MCF 10A (cell line): ENCODE measurements around the gene MOB2. TPM values are rescaled to one million over a fixed set of nuclear protein-coding genes. Genes with fewer than 3 reads are reported as not detected.

Experiments used
- BruUV-seq: library from RNA; stranded (reverse); fragments of 400-500 nt; replicated peaks from 2 replicates; lab custom pipeline; 2021; lab: Mats Ljungman, UMichigan
- CTCF ChIA-PET: fragments of 300-600 bp; sonication (Branson Sonifier 250); formaldehyde crosslinking; extraction: SDS; loops from one replicate; lab custom pipeline; 2021; ENCODE audit warnings: antibody characterized with exemption, inconsistent platforms; lab: Yijun Ruan, JAX
- POLR2A ChIA-PET: fragments of 300-600, 350-650 bp; sonication (Branson Sonifier 250); formaldehyde crosslinking; extraction: SDS; loops from one replicate; lab custom pipeline; 2020; ENCODE audit warnings: antibody characterized with exemption, inconsistent platforms; lab: Yijun Ruan, JAX
- DNase-seq: peaks from one replicate; pipeline ENCODE4 v3.0.0-alpha.2; 2018; ENCODE audit not compliant: unreplicated experiment
- H3K27ac Mint-ChIP-seq: one replicate; pipeline ENCODE4 v1.8.0; 2022; ENCODE audit warnings: mild to moderate bottlenecking, low read depth, mixed read lengths; ENCODE audit not compliant: unreplicated experiment
- H3K27me3 Mint-ChIP-seq: one replicate; pipeline ENCODE4 v1.8.0; 2022; ENCODE audit warnings: mixed read lengths; ENCODE audit not compliant: insufficient read depth, unreplicated experiment
- H3K36me3 Mint-ChIP-seq: one replicate; pipeline ENCODE4 v1.8.0; 2022; ENCODE audit warnings: mild to moderate bottlenecking, moderate library complexity, mixed read lengths; ENCODE audit not compliant: insufficient read depth, unreplicated experiment
- H3K4me1 Mint-ChIP-seq: one replicate; pipeline ENCODE4 v1.8.0; 2022; ENCODE audit warnings: mixed read lengths; ENCODE audit not compliant: insufficient read depth, unreplicated experiment
- H3K4me3 Mint-ChIP-seq: one replicate; pipeline ENCODE4 v1.8.0; 2022; ENCODE audit warnings: mild to moderate bottlenecking, moderate library complexity, mixed read lengths; ENCODE audit not compliant: unreplicated experiment
- H3K9me3 Mint-ChIP-seq: one replicate; pipeline ENCODE4 v1.8.0; 2022; ENCODE audit warnings: mixed read lengths; ENCODE audit not compliant: unreplicated experiment
- CTCF ChIP-seq: fragments of 200-600 bp; IDR thresholded peaks from one replicate; pipeline ENCODE4 v1.8.0; 2022; ENCODE audit warnings: antibody characterized with exemption, mild to moderate bottlenecking; ENCODE audit not compliant: unreplicated experiment
- intact Hi-C: fragments of 100-400 bp; cut with micrococcal nuclease; formaldehyde crosslinking; loops from 2 replicates; pipeline ENCODE4 v1.14.1; 2022
- total RNA-seq: library from RNA; stranded (reverse); gene quantifications from 2 replicates; pipeline ENCODE4 v1.2.3, GENCODE V29; 2022

MOB2 gene
- total RNA-seq, 1 experiment from 2014 or later: 20.2 TPM

- BruUV-seq: no TSS peak
- H3K27ac Mint-ChIP-seq: no peak overlapping the region
- CTCF ChIA-PET: interaction anchor here (0.6 kb wide), 1 partner anchor 12 kb away, joined by 3 read pairs; no protein-coding TSS in a partner anchor
- DNase-seq: no peak
- peaks cover 14% of the 10 kb centered on the region for H3K4me1 Mint-ChIP-seq
- POLR2A ChIA-PET: no interaction called here
- peaks cover 4% of the 10 kb centered on the region for H3K36me3 Mint-ChIP-seq
- TF ChIP-seq CTCF: no peak
- H3K27me3 Mint-ChIP-seq: no peaks in the 10 kb centered on the region
- H3K4me3 Mint-ChIP-seq: no peak overlapping the region
- no peaks in the 10 kb centered on the region for H3K9me3 Mint-ChIP-seq
- intact Hi-C loops: no loop called here
Measured at GRCh38 chr11:1493650-1494244, 7.2 kb upstream of the MOB2 start.

- BruUV-seq: no TSS peak
- Mint-ChIP-seq H3K27ac (no peak overlapping the region), H3K9me3 (no peaks in the 10 kb centered on the region), H3K4me3 (no peak overlapping the region), H3K27me3 (no peaks in the 10 kb centered on the region), H3K4me1 (peaks cover 2% of the 10 kb centered on the region), H3K36me3 (no peaks in the 10 kb centered on the region)
- intact Hi-C loops: no loop called here
- no peak for DNase-seq
- no peak for TF ChIP-seq CTCF
- ChIA-PET POLR2A (no interaction called here), CTCF (interaction anchor here (0.6 kb wide), 1 partner anchor 54 kb away, joined by 3 read pairs; no protein-coding TSS in a partner anchor)
Measured at GRCh38 chr11:1491379-1491778, 4.8 kb upstream of the MOB2 start.

GRCh38 chr11:1490651-1491050 lies 4.1 kb upstream of the MOB2 start:
- BruUV-seq: no TSS peak
- no peak overlapping the region for H3K27ac Mint-ChIP-seq

More at GRCh38 chr11:1490651-1491050, 4.1 kb upstream of the MOB2 start:
- Mint-ChIP-seq H3K4me3 (no peak overlapping the region), H3K27me3 (no peaks in the 10 kb centered on the region), H3K36me3 (no peaks in the 10 kb centered on the region), H3K9me3 (no peaks in the 10 kb centered on the region), H3K4me1 (no peaks in the 10 kb centered on the region)
- POLR2A ChIA-PET: no interaction called here
- CTCF ChIA-PET: interaction anchor here (0.6 to 0.8 kb wide), 3 partner anchors 53 to 546 kb away, joined by 3 to 7 read pairs (median 3); no protein-coding TSS in a partner anchor
- no peak for DNase-seq
- no peak for TF ChIP-seq CTCF
- intact Hi-C loops: no loop called here
